HFF-Myc (cell line): Measurements from ENCODE around the gene S100A2.
A peak's percentile ranks its signal among the peaks of the same experiment; 100 is the strongest.
"Not testable (repeated sequence)": the region's sequence is repeated elsewhere in the genome, so short reads cannot be mapped to it uniquely, and the experiment has no call there.

Experiments
- DNase-seq: peaks from one replicate; pipeline ENCODE4 v3.0.0-alpha.2; 2011; ENCODE audit warnings: low read depth; ENCODE audit errors: extremely low read depth
- H3K4me3 ChIP-seq: replicated peaks from 2 replicates; pipeline ENCODE4 v1.5.1; 2011; ENCODE audit warnings: low read depth, mild to moderate bottlenecking, control low read depth, low read length
- CTCF ChIP-seq: IDR thresholded peaks from 2 replicates; pipeline ENCODE4 v1.5.1; 2012; ENCODE audit warnings: mild to moderate bottlenecking, low read depth, low read length, control low read depth; ENCODE audit errors: missing control alignments

S100A2 gene

GRCh38 chr1:153567621-153568366 lies 2.1 kb upstream of the S100A2 start:
- 0 out of 2 replicates have a peak overlapping the region, but pooled peaks have one; percentile 8 for H3K4me3 ChIP-seq
- no peak for DNase-seq
- no peak for TF ChIP-seq CTCF

- DNase-seq = peak; percentile 99
- H3K4me3 ChIP-seq = no peak overlapping the region
- no peak for TF ChIP-seq CTCF
Measured at GRCh38 chr1:153566414-153567371, 1.0 kb upstream of the S100A2 start.

GRCh38 chr1:153563991-153564390 lies 1.7 kb downstream of the S100A2 start:
- TF ChIP-seq CTCF = no peak
- no peak for DNase-seq
- H3K4me3 ChIP-seq = no peak overlapping the region

GRCh38 chr1:153563483-153563901 lies 2.2 kb downstream of the S100A2 start:
- no peak for TF ChIP-seq CTCF
- H3K4me3 ChIP-seq = no peak overlapping the region
- no peak for DNase-seq

DNA sequence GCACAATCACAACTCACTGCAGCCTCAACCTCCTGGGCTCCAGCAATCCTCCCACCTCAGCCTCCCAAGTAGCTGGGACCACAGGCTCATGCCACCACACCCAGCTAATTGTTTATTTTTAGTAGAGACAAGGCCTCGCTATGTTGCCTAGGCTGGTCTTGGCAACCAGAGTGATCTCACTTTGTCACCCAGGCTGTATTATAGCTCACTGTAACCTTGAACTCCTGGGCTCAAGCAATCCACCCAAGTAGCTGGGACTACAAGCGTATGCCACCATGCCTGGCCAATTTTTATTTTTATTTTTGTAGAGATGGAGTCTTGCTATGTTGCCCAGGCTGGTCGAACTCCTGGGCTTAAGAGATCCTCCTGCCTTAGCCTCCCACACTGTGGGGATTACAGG lies 3.6 kb downstream of the S100A2 start:
- DNase-seq, H3K4me3 ChIP-seq: not testable (repeated sequence)

GRCh38 chr1:153561466-153561985 lies 4.1 kb downstream of the S100A2 start:
- no peak for DNase-seq
- TF ChIP-seq CTCF = no peak
- H3K4me3 ChIP-seq = no peak overlapping the region
